GM12892 (cell line): ENCODE measurements around the gene CYP1B1.

Experiments
- DNase-seq: peaks from one replicate; pipeline ENCODE4 v3.0.0; 2011; ENCODE audit not compliant: insufficient read length
- FAIRE-seq: peaks from 2 replicates; lab custom pipeline; 2011; peaks lifted over from hg19 to GRCh38; lab: Jason Lieb, UNC
- POLR2A ChIP-seq: IDR thresholded peaks from 2 replicates; pipeline ENCODE4 v1.6.1; 2011; ENCODE audit warnings: low read depth, low read length, control low read depth
- POLR2AphosphoS5 ChIP-seq: IDR thresholded peaks from 2 replicates; pipeline ENCODE4 v1.6.1; 2011; ENCODE audit warnings: low read depth, low read length, control low read depth
- TAF1 ChIP-seq: IDR thresholded peaks from 2 replicates; pipeline ENCODE4 v1.6.1; 2011; ENCODE audit warnings: low read depth, mild to moderate bottlenecking, control low read depth, low read length, borderline replicate concordance

CYP1B1 gene

GRCh38 chr2:38109732-38110181, 33.8 kb upstream of the CYP1B1 start:
- no peak for FAIRE-seq

DNA sequence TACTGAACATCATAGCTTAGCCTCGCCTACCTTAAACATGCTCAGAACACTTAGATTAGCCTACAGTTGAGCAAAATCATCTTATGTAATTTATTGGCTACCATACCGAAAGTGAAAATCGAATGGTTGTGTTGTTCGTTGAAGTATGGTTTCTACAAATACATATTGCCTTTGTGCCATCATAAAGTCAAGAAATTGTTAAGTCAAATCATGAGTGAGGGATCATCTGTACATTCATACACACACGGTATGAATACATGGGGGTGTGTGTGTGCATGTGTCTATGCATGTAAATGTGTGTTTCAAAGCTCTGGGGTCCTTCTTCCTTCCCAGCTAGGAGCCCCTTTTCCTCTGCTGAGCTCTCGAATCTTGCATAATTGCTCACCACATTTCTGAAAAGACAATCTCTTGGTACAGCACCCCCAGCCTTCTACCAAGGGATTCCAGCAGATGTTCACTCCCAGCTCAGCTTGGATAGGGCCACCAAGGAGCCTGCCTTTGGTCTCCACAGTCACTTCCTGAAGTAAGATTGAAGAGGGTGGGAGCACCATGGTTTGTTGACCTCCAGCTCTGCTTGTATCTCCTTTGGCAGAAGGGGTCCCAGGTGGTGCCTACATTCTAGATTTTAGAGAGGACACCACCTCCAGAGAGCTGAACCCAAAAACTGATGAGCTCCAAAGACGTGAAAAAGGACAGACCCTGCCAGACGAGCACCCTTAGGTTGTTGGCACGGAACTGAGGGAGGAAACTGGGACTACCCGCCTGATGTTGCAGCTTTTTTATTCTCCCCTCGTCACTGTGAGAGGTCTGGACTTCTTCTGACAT, 33.2 kb upstream of the CYP1B1 start:
- FAIRE-seq (no peak), DNase-seq (no peak)
- TF ChIP-seq POLR2AphosphoS5 (no peak), POLR2A (no peak), TAF1 (no peak)

More at GRCh38 chr2:38109732-38110181, 33.8 kb upstream of the CYP1B1 start:
- no peak for DNase-seq
- TF ChIP-seq POLR2A (no peak), TAF1 (no peak), POLR2AphosphoS5 (no peak)

DNA sequence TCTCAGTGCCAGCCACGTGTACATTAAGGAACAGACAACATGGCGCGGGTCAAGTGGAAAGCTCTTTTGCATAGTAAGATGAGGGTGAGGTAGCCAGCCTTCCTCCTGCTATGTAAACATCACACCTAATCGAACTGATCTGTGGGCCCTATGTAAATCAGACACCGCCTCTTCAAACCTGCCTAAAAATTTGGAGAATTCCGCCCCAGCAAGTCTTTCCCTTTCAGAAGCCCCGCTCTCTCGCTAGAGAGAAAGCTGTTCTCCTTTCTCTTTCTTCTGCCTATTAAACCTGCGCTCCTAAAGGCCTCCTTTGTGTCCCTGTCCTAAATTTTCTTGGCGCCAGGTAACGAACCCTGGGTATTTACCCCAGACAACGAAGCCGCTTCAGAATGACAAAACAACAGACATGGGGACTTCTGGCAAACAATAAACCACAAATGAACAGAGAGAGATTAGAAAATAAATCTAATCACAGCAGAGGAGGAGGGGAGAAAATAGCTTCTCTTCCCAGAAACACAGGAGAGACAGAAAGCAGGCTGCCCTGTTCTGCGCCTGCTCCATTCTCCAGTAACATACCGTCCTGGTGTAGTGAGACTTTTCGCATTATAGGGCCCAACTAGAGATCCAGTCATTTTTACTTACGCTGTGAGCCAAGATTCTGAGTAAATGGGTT, 31.9 kb upstream of the CYP1B1 start:
- TF ChIP-seq POLR2AphosphoS5 (no peak), TAF1 (no peak), POLR2A (no peak)
- DNase-seq (no peak), FAIRE-seq (no peak)

DNA sequence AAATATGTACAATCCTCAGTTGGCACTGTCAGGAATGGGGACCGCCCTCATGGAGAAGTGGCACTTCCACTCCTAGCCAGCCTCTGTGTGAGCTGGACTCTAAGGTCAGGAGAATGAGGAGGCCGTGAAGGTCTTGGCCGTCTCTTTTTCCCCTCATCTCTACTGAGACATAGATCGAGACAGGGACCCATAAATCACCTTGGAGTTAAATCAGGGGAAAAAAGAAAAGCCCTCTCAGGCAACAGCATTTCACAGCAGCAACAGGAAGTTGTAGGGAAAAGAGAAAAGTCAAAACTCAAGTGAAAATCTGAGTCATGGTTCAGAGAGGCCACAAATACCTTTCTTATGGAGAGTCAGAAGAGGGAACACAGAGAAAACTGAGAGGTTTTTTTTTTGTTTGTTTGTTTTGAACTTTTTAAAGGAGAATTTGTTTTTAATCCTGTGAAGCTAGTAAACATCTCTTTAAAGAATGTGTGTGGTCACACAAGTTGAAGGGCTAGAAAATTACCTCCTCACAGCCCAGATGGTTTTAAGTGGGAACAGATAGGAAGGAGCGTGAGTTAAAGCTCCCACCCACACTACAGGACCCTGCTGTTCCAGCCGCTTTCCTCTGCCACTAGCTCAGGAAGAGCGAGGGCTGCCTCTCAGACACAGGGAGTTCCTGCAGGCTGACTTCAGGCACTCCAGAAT, 30.6 kb upstream of the CYP1B1 start:
- DNase-seq: no peak
- no peak for TF ChIP-seq TAF1
- no peak for TF ChIP-seq POLR2A
- TF ChIP-seq POLR2AphosphoS5: no peak
- FAIRE-seq: peak; percentile 24

DNA sequence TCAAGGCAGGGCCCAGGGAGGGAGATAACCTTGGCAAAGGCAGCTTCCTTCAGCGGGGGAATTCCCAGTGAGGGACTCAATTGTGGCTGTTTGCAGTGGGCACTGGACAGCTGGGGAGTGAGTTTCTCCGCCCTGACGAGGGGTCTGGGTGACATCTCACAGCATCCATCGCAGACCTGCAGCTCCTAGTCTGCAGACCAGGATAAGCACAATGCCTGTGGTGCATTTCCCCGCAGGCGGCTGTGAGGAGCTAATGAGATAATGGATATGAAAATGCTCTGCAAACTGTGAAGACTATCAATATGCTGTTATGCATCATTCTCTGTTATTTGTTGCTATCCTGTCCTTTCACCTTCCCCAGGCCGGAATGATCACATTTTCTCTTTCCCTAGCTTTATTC, 30.0 kb upstream of the CYP1B1 start:
- TF ChIP-seq POLR2AphosphoS5: no peak
- no peak for TF ChIP-seq TAF1
- no peak for DNase-seq
- FAIRE-seq: no peak

DNA sequence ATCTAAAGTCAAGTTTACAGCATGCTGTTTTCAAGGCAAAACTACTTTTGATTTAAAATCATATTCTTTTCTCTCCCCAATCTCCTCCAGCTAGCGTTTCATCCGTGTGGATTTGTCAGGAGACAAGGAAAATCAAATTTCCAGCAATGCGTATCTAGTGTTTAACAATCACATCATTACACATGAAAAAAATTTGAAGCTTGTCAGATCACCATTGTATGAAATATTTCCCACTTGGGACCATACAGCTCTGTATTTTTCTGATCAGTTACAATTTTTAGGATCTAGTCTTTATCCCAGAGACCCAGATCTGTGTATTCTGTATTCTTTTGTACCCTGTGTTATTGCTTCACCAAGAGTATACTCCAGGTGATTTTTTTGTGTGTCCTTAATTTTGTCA, 28.6 kb upstream of the CYP1B1 start:
- TF ChIP-seq POLR2AphosphoS5 (no peak), TAF1 (no peak), POLR2A (no peak)
- FAIRE-seq (no peak), DNase-seq (no peak)

- no peak for DNase-seq
- no peak for FAIRE-seq
- TF ChIP-seq TAF1 (no peak), POLR2AphosphoS5 (no peak), POLR2A (no peak)
Observed at GRCh38 chr2:38100328-38100727, 24.4 kb upstream of the CYP1B1 start.

GRCh38 chr2:38099099-38100028, 23.4 kb upstream of the CYP1B1 start:
- DNase-seq (no peak), FAIRE-seq (peak; percentile 78)
- TF ChIP-seq POLR2AphosphoS5: no peak
- no peak for TF ChIP-seq TAF1
- TF ChIP-seq POLR2A: no peak

DNA sequence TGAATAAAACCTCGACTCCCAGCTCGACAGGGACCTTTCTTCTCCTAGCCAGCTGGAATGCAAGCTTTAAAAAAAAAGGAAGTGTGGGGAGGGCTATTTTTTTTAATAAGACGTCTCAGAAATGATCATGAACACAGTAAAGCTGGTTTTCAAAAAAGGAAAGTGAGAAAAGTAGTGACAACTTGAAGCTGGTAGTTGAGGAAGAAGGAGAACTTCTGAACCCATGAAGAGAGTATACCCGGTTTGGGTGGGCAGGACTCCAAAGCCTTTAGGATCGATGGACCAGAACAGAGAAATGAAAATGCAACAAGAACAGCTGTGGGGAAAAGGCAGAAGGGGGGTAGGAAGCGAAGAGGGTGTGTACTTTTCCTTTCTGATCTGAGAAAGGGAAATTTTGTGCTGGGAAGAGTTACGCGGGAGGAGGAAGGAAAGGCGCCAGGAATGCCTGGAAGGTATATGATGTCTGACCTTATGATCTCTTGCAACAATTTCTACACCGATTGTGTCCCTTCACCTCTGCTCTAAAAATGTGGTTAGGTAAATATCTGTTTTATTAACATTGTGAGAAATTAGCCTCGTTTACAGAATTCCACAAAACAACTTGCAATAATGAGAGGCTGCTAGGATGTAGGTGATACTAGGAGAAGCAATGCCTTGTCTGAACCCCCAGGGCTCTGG, 22.6 kb upstream of the CYP1B1 start:
- no peak for DNase-seq
- TF ChIP-seq POLR2AphosphoS5 (no peak), TAF1 (no peak), POLR2A (no peak)
- no peak for FAIRE-seq

- FAIRE-seq: no peak
Observed at GRCh38 chr2:38097988-38098385, 22.0 kb upstream of the CYP1B1 start.

More at GRCh38 chr2:38097988-38098385, 22.0 kb upstream of the CYP1B1 start:
- DNase-seq: no peak
- no peak for TF ChIP-seq TAF1
- TF ChIP-seq POLR2AphosphoS5: no peak
- TF ChIP-seq POLR2A: no peak
